ENCODE results near the gene PTPRJ.
"Not testable (repeated sequence)": the region's sequence is repeated elsewhere in the genome, so short reads cannot be mapped to it uniquely, and the experiment has no call there.

PTPRJ gene

DNA sequence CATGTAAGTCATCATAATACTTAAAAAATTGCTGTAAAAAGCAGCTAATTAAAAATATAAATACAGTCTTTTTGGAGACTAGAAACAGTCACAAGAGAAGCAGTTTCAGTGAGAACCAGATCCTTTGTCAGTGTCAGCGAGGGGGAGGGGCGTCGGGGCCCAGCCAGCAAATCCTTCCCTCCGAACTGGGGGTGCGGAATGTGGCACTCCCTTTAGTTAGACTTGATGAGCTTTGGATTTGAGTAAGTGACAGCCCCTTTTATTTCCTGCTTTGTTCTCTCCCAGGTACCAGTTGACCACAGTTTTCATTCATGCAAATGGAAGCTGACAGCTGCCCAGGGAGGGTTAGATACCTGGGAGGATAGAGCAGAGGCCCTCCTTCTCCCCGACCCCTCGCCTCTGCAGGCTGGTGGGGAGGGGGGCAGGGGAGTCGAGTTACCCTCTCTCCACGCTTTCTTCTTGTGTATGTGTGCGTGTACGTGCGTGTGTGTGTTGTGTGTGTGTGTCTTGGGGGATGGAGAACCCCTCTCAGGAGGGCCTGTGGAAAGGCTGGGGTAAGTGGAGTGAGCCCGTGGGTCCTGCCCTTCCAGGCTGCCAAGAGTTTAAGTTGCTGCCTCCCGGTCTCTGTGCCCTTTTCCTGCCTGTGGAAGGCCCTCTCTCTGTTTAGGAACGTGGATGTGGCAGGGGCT, 38.3 kb downstream of the PTPRJ start:
- no peak for DNase-seq (ENCODE audit: low spot score)

GRCh38 chr11:48019217-48019584, 38.8 kb downstream of the PTPRJ start:
- DNase-seq (ENCODE audit: low spot score) = no peak

DNA sequence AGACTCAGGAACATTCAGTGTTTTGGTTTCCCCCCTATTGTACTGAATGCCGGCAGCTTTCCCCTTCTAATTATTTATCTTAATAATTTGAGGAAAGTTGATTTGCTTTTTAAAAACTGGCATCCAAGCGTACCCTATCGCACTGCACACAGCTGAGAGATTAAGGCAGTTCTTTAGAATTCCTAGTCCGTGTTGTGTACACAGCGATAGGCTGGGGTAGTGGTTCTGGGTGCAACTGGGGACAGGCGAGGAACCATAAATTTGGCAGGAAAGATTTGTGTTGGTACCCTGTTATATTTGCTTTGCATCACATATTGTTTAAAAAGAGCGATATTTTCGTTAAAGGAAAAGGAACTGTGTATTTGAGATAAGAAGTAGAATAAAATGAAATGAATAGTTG, 39.2 kb downstream of the PTPRJ start:
- DNase-seq (ENCODE audit: low spot score) = no peak

GRCh38 chr11:48020092-48020755, 39.9 kb downstream of the PTPRJ start:
- no peak for DNase-seq (ENCODE audit: low spot score)

DNA sequence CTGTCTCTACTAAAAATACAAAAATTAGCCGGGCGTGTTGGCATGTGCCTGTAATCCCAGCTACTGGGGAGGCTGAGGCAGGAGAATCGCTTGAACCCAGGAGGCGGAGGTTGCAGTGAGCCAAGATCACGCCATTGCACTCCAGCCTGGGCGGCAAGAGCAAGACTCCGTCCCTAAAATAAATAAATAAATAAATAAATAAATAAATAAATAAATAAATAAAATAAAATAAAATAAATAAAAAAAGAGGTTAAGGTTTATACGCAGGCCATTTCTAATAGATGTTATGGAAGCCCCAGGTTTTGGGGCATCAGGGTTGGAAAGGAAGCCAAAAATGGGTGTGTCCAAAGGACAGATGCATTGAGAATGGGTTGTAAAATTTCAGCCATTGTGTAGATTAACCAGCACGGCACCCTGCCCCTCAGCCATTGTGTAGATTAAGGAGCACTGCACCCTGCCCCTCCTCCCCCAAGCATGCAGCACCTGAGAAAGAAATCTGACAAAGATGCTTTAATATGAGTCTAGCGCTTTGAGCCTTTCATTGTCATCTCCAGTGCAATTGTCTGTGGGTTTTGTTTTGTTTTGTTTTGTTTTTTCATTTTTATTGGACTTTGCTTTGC, 41.0 kb downstream of the PTPRJ start:
- DNase-seq (ENCODE audit: low spot score) = not testable (repeated sequence)

DNA sequence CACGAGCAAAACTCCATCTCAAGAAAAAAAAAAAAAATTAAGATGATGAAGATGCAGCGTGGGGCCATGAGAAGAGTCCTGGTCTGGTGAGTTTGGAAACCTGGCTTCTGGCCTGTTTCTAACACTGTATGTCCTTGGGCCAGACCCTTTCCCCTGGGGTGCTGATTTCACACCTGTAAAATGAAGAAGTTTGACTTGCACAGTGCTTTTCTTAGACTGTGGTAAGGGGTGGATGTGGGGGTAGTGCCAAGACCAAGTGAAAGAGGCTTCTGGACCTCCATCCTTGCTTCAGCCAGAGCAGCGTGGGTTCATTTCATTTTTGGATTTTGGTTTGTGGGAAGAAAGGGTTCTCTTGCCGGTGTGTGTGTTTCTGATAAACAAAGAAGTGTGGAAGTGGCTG, 42.1 kb downstream of the PTPRJ start:
- no peak for DNase-seq (ENCODE audit: low spot score)

GRCh38 chr11:48023608-48024007, 43.2 kb downstream of the PTPRJ start:
- not testable (repeated sequence) for DNase-seq (ENCODE audit: low spot score)

GRCh38 chr11:48024635-48025071, 44.3 kb downstream of the PTPRJ start:
- no peak for DNase-seq (ENCODE audit: low spot score)

- no peak for DNase-seq (ENCODE audit: low spot score)
Observed at GRCh38 chr11:48025293-48025983, 45.1 kb downstream of the PTPRJ start.

GRCh38 chr11:48025984-48026340, 45.6 kb downstream of the PTPRJ start:
- DNase-seq (ENCODE audit: low spot score) = no peak

DNA sequence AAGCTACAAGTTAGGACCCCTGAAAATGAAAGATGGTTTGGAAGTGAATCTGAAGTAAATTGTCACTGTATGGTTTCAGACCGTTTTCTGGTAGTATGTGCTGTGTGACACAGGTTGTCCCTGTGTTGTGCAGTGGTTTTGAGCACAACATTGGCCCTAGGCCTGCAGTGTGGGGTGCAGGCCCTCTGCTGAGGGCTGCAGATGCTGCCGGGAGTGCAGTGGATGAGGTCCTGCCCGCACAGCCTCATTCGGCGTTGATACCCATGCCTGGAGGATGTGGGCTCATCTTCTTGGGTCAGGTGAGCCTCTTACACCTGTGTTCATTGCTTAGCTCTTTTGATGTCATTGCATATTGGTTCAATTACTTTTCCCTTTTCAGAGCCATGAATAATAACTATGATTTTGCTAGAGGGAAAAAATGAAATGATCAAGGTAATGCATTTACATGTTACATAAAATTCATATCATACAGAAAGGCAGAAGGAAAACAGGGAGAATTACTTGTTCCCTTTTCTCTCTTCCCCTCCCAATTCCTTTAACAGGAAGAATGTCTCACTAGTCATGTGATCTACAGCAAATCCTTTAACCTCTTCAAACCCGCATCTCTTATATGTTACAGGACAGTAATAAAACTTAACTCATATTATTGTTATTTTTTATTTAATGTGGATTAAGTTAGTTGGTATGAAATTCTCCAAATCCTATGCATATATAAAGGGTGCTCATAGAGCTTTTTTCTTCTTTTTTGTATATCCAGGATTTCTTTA, 48.7 kb downstream of the PTPRJ start:
- no peak for DNase-seq (ENCODE audit: low spot score)

- no peak for DNase-seq (ENCODE audit: low spot score)
Observed at GRCh38 chr11:48029681-48030290, 49.4 kb downstream of the PTPRJ start.

GRCh38 chr11:48031602-48032001, 51.2 kb downstream of the PTPRJ start:
- DNase-seq (ENCODE audit: low spot score) = no peak

GRCh38 chr11:48032721-48033120, 52.4 kb downstream of the PTPRJ start:
- no peak for DNase-seq (ENCODE audit: low spot score)

- DNase-seq (ENCODE audit: low spot score) = no peak
Observed at GRCh38 chr11:48033918-48034341, 53.6 kb downstream of the PTPRJ start.

DNA sequence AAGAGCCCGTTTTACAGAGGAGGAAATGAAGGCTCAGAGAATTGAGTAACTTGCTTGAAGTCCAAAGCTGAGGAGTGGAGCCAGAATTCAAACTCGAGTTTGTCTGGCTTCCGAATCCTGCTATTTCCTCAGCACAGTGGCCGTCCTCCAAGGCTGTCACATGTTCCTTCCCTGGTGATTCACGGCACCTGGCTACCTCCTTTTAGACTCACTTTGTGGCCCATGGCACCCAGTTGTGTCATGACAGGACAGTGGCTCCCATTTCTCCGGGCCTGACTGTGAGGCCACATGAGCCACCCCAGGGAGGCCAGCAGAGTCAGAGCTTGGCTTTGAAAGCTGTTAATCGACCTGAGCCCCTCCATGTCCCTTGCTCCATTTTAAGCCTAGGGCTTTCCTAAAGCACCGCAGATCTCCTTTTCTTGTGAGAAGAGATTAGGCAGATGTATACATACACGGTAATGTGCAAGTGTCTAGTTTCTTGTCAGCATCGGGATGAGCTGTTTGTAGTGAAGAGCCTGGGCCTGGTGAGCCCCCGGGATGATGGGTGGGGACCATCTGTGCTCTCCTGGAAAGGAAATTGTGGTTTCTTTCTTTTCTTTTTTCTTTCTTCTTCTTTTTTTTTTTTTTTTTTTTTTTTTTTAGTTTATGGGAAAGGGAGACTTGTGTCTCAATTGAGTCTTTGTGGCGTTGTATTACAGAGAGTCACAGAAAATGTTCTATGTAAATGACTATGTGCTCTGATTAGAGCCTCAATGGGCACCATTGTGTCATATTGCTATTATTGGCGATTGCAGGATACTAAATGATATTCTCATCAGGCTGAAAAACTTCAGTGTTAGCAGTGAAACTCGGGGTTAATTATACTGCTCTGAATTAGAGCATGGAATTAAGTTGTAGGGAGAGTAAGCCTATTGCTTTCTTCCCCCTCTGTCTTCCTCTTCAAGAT, 54.8 kb downstream of the PTPRJ start:
- peak; percentile 21 for DNase-seq (ENCODE audit: low spot score)

GRCh38 chr11:48036011-48036410, 55.7 kb downstream of the PTPRJ start:
- DNase-seq (ENCODE audit: low spot score) = peak; percentile 20

DNA sequence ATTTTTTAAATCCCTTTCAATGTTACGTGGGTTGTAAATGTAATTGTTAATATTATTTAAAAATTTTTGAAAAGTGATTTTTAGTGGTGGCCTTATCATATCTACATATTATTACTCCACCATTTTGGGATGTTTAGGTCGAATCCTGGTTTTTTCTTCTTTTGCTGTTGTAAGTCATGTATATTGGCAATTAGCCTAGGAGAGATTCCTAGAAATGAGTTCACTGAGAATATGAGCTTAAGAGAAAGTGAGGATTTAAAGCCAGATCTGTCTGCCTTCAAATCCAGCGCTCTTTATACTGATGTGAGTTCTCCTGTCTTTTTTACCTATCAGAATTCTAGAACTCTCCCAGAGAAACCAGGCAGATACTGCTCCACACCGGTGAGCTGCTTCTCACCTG, 56.1 kb downstream of the PTPRJ start:
- DNase-seq (ENCODE audit: low spot score) = no peak

- DNase-seq (ENCODE audit: low spot score) = no peak
Observed at GRCh38 chr11:48037709-48038468, 57.5 kb downstream of the PTPRJ start.
